ENCODE data around the gene SCN2A.

Gene SCN2A

GRCh38 chr2:165239230-165239629, at the start of gene SCN2A:
Gene SCN2A, plus strand, starts transcription at chr2:165239414. Its CDS starts 56,410 bp downstream, at chr2:165295824.
- peak; percentile 51 for DNase-seq

GRCh38 chr2:165191096-165191728, 48.0 kb upstream of the SCN2A start:
- DNase-seq: no peak

- no peak for DNase-seq
Measured at GRCh38 chr2:165192729-165193128, 46.5 kb upstream of the SCN2A start.

- DNase-seq: no peak
Measured at GRCh38 chr2:165193178-165193777, 45.9 kb upstream of the SCN2A start.

GRCh38 chr2:165196411-165196810, 42.8 kb upstream of the SCN2A start:
- no peak for DNase-seq

GRCh38 chr2:165197346-165197745, 41.9 kb upstream of the SCN2A start:
- no peak for DNase-seq

- DNase-seq: no peak
Measured at GRCh38 chr2:165198181-165198580, 41.0 kb upstream of the SCN2A start.

- DNase-seq: no peak
Measured at GRCh38 chr2:165202239-165202638, 37.0 kb upstream of the SCN2A start.

GRCh38 chr2:165203689-165204559, 35.3 kb upstream of the SCN2A start, which contains the start of gene SCN3A:
Gene SCN3A, minus strand, starts transcription at chr2:165204050. Its CDS starts 27,656 bp downstream, at chr2:165176394.
- peak; percentile 85 for DNase-seq

GRCh38 chr2:165205865-165206264, 33.3 kb upstream of the SCN2A start:
- DNase-seq: no peak

- DNase-seq: no peak
Measured at GRCh38 chr2:165208094-165208493, 31.1 kb upstream of the SCN2A start.

- DNase-seq: no peak
Measured at GRCh38 chr2:165214093-165214492, 25.1 kb upstream of the SCN2A start.

GRCh38 chr2:165219481-165219880, 19.7 kb upstream of the SCN2A start:
- peak; percentile 27 for DNase-seq

GRCh38 chr2:165224941-165225340, 14.3 kb upstream of the SCN2A start:
- no peak for DNase-seq

GRCh38 chr2:165227571-165227970, 11.6 kb upstream of the SCN2A start:
- DNase-seq: no peak

GRCh38 chr2:165237056-165237455, 2.2 kb upstream of the SCN2A start:
- DNase-seq: no peak

GRCh38 chr2:165238295-165238694, 919 bp upstream of the SCN2A start:
- no peak for DNase-seq

GRCh38 chr2:165239856-165240515, 772 bp downstream of the SCN2A start:
- DNase-seq: peak; percentile 40

GRCh38 chr2:165240916-165241315, 1.7 kb downstream of the SCN2A start:
- no peak for DNase-seq

- DNase-seq: no peak
Measured at GRCh38 chr2:165245081-165245793, 6.0 kb downstream of the SCN2A start.

GRCh38 chr2:165248238-165248637, 9.0 kb downstream of the SCN2A start:
- DNase-seq: no peak

- no peak for DNase-seq
Measured at GRCh38 chr2:165251366-165251765, 12.2 kb downstream of the SCN2A start.
